HEK293 (cell line): Measurements from ENCODE around the gene ST7.

ENCODE experiments used
- CTCF ChIP-seq: fragments of 450-650 bp; formaldehyde crosslinking; IDR thresholded peaks from 2 replicates; pipeline ENCODE4 v1.5.1; 2016; ENCODE audit warnings: missing biosample characterization, missing genetic modification characterization
- ZNF664 ChIP-seq: fragments of 450-650 bp; formaldehyde crosslinking; IDR thresholded peaks from 2 replicates; pipeline ENCODE4 v1.5.1; 2016; ENCODE audit warnings: missing biosample characterization, missing genetic modification characterization
- ZNF747 ChIP-seq: fragments of 450-650 bp; formaldehyde crosslinking; IDR thresholded peaks from 2 replicates; pipeline ENCODE4 v1.5.1; 2016; ENCODE audit warnings: missing biosample characterization, missing genetic modification characterization

GRCh38 chr7:116942504-116942903 lies 10.8 kb upstream of the ST7 start:
- no peak for TF ChIP-seq ZNF664
- no peak for TF ChIP-seq ZNF747 (tag by site-specific recombination)
- TF ChIP-seq CTCF (tag by site-specific recombination) = no peak
